Thoracic aorta (tissue), 2 donors: ENCODE data around the gene CNTN1. TPM values are rescaled to one million over a fixed set of nuclear protein-coding genes. Genes with fewer than 3 reads are reported as not detected.
A peak's percentile ranks its signal among the peaks of the same experiment; 100 is the strongest.

Experiments used
- ATAC-seq: fragments of 150-250 bp; one replicate; pipeline ENCODE4 v1.8.0; 2017; ENCODE audit warnings: low read depth; ENCODE audit not compliant: insufficient number of reproducible peaks, low FRiP score
- DNase-seq: peaks from one replicate; pipeline ENCODE4 v3.0.0-alpha.2; 2020; ENCODE audit warnings: low spot score
- H3K27ac ChIP-seq, 2 donors: fragments of 200-600 bp; sonication (generic); 1 replicate in 1 of 2; 2 replicates in 1 of 2; pipeline ENCODE4 v1.5.1; 2016; ENCODE audit warnings: mild to moderate bottlenecking in 2 of 2, moderate library complexity in 2 of 2
- H3K27me3 ChIP-seq: fragments of 200-600 bp; sonication (generic); replicated peaks from 2 replicates; pipeline ENCODE4 v1.6.0; 2016; ENCODE audit warnings: mild to moderate bottlenecking; ENCODE audit not compliant: insufficient read depth
- H3K36me3 ChIP-seq: fragments of 200-600 bp; sonication (generic); one replicate; pipeline ENCODE4 v1.5.1; 2016
- H3K4me1 ChIP-seq, 2 donors: fragments of 200-600 bp; sonication (generic); 1 replicate in 1 of 2; 2 replicates in 1 of 2; pipeline versions ENCODE4 v1.5.1 to v1.6.0; 2016; ENCODE audit warnings: low read depth in 2 of 2, mild to moderate bottlenecking in 1 of 2; ENCODE audit not compliant: control insufficient read depth in 1 of 2
- H3K4me3 ChIP-seq: fragments of 200-600 bp; sonication (generic); 2 replicates; pipeline ENCODE4 v1.5.1; 2016; ENCODE audit warnings: mild to moderate bottlenecking
- H3K9me3 ChIP-seq: fragments of 200-600 bp; sonication (generic); 2 replicates; pipeline ENCODE4 v1.5.1; 2016
- CTCF ChIP-seq: fragments of 200-600 bp; sonication (generic); IDR thresholded peaks from one replicate; pipeline ENCODE4 v1.5.1; 2019; ENCODE audit warnings: antibody characterized with exemption
- total RNA-seq, 2 donors: library from RNA; depleted of rRNA; stranded (reverse); fragments of >200 nt; gene quantifications; one replicate each; pipeline versions ENCODE4 v1.1.0 to v1.2.3, GENCODE V29; 2016

CNTN1 gene
- total RNA-seq, 2 donors from 2014 or later: 16.1 to 42.8 TPM

- Histone ChIP-seq H3K9me3 (peaks cover 3% of the 10 kb centered on the region), H3K27me3 (no peaks in the 10 kb centered on the region), H3K36me3 (no peaks in the 10 kb centered on the region), H3K27ac (peak overlapping the region in 1 of 2 donors; percentile 51), H3K4me3 (no peak overlapping the region), H3K4me1 (peaks cover 0 to 14% of the 10 kb centered on the region in 2 donors)
- DNase-seq (no peak), ATAC-seq (no peak)
- no peak for TF ChIP-seq CTCF
These were observed 296.1 kb downstream of the CNTN1 start for GRCh38 chr12:40988355-40988754.

DNA sequence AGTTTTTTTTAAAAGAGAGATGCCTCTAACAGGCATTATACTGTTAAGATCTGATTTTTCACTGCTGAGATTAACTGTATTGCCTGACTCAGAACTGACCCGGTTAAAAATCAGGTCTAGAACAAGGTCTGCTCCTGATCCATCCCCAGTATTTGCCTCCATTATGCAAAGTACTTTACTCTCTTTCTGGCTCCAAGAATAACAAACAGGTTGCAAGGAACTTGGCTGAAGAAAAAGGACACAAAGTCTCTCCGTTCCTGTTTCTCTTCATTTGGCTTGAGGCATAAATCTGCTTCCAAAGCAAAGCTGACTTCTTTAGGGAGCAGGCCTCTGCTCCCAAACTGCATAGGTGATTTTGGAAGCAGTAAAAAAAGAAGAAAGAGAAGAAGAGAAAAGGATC is 296.6 kb downstream of the CNTN1 start:
- DNase-seq (no peak), ATAC-seq (no peak)
- peak overlapping the region; percentile 30 to 51 for H3K27ac ChIP-seq
- no peaks in the 10 kb centered on the region for H3K27me3 ChIP-seq
- no peaks in the 10 kb centered on the region for H3K36me3 ChIP-seq
- H3K9me3 ChIP-seq: peaks cover 3% of the 10 kb centered on the region
- H3K4me1 ChIP-seq: peaks cover 0 to 14% of the 10 kb centered on the region in 2 donors
- TF ChIP-seq CTCF: no peak
- no peak overlapping the region for H3K4me3 ChIP-seq

- H3K4me3 ChIP-seq: no peak overlapping the region
- H3K4me1 ChIP-seq: peaks cover 0 to 14% of the 10 kb centered on the region in 2 donors
- H3K27me3 ChIP-seq: no peaks in the 10 kb centered on the region
- no peaks in the 10 kb centered on the region for H3K36me3 ChIP-seq
- H3K9me3 ChIP-seq: peaks cover 3% of the 10 kb centered on the region
- ATAC-seq (no peak), DNase-seq (no peak)
- H3K27ac ChIP-seq: no peak overlapping the region
- TF ChIP-seq CTCF: no peak
These were observed 297.5 kb downstream of the CNTN1 start for GRCh38 chr12:40989785-40990184.

GRCh38 chr12:40992158-40992557 is 299.9 kb downstream of the CNTN1 start:
- H3K27me3 ChIP-seq: no peaks in the 10 kb centered on the region
- peaks cover 0 to 14% of the 10 kb centered on the region in 2 donors for H3K4me1 ChIP-seq
- H3K27ac ChIP-seq: no peak overlapping the region
- no peaks in the 10 kb centered on the region for H3K9me3 ChIP-seq
- DNase-seq (no peak), ATAC-seq (no peak)
- TF ChIP-seq CTCF: no peak
- H3K4me3 ChIP-seq: no peak overlapping the region
- H3K36me3 ChIP-seq: no peaks in the 10 kb centered on the region

DNA sequence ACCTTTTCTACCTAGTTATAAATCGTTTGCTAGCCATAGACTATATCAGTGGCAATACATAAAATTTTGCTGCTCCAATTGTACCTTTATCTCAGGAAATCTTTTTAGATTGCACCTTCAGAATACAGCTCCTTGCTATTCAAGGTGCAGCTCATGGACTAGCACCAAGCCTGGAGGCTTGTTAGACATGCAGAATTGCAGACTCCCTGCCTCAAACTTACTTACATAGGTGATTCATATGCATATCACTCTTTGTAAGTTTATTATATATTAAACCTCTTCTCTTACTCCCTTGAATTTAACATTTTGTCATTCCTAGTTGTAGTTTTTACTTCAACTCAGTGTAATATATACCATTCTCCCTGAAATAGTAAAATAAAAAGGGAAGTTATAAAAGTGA is 300.4 kb downstream of the CNTN1 start:
- ATAC-seq: no peak
- H3K4me3 ChIP-seq: no peak overlapping the region
- no peak for TF ChIP-seq CTCF
- DNase-seq: no peak
- no peaks in the 10 kb centered on the region for H3K36me3 ChIP-seq
- no peak overlapping the region for H3K27ac ChIP-seq
- H3K9me3 ChIP-seq: no peaks in the 10 kb centered on the region
- H3K4me1 ChIP-seq: peaks cover 0 to 14% of the 10 kb centered on the region in 2 donors
- no peaks in the 10 kb centered on the region for H3K27me3 ChIP-seq
